Common myeloid progenitor, CD34-positive (primary cell): ENCODE data around the gene GPRIN2.

Experiments used
- CTCF ChIA-PET: fragments of 350-600 bp; sonication (Branson Sonifier 250); formaldehyde crosslinking; loops from one replicate; lab custom pipeline; 2021; ENCODE audit warnings: antibody characterized with exemption; lab: Charles Lee
- POLR2A ChIA-PET: fragments of 350-600 bp; sonication (Branson Sonifier 250); formaldehyde crosslinking; loops from one replicate; lab custom pipeline; 2021; ENCODE audit warnings: antibody characterized with exemption; lab: Charles Lee
- DNase-seq, 3 donors: peaks; one replicate each; pipeline versions ENCODE4 v3.0.0 to v3.0.0-alpha.2; 2013
- H3K27ac ChIP-seq, 2 experiments: 1 replicate in 1 of 2; 2 replicates in 1 of 2; pipeline ENCODE4 v1.7.0; 2013; ENCODE audit warnings: inconsistent platforms in 2 of 2, low read length in 2 of 2, mild to moderate bottlenecking in 2 of 2, low read depth in 1 of 2, moderate library complexity in 1 of 2; ENCODE audit not compliant: severe bottlenecking in 2 of 2, insufficient read depth in 1 of 2, poor library complexity in 1 of 2
- H3K27me3 ChIP-seq, 5 experiments: replicated peaks in 2 of 5; 1 replicate in 3 of 5; 2 replicates in 2 of 5; pipeline versions ENCODE4 v1.6.1 to v1.7.0; 2013; ENCODE audit warnings: low read length in 4 of 5, mild to moderate bottlenecking in 2 of 5, moderate library complexity in 2 of 5, inconsistent platforms in 1 of 5; ENCODE audit not compliant: insufficient read depth in 5 of 5, control insufficient read depth in 4 of 5
- H3K36me3 ChIP-seq, 4 experiments: 1 replicate in 2 of 4; 2 replicates in 2 of 4; pipeline versions ENCODE4 v1.6.1 to v1.7.0; 2013; ENCODE audit warnings: low read length in 3 of 4, control low read depth in 1 of 4, mild to moderate bottlenecking in 1 of 4; ENCODE audit not compliant: control insufficient read depth in 4 of 4, insufficient read depth in 4 of 4
- H3K4me1 ChIP-seq, 4 experiments: 1 replicate in 3 of 4; 2 replicates in 1 of 4; pipeline versions ENCODE4 v1.6.1 to v1.7.1; 2013; ENCODE audit warnings: low read length in 3 of 4, mild to moderate bottlenecking in 3 of 4, control low read depth in 1 of 4, inconsistent platforms in 1 of 4, moderate library complexity in 1 of 4; ENCODE audit not compliant: control insufficient read depth in 4 of 4, insufficient read depth in 4 of 4; ENCODE audit errors: control extremely low read depth in 1 of 4
- H3K4me3 ChIP-seq, 7 experiments: 1 replicate in 4 of 7; 2 replicates in 3 of 7; pipeline versions ENCODE4 v1.5.1 to v1.7.0; 2013; ENCODE audit warnings: mild to moderate bottlenecking in 7 of 7, low read length in 6 of 7, moderate library complexity in 6 of 7, inconsistent platforms in 2 of 7, low read depth in 2 of 7, control low read depth in 1 of 7; ENCODE audit not compliant: insufficient read depth in 4 of 7, control insufficient read depth in 1 of 7; ENCODE audit errors: extremely low read depth in 1 of 7
- H3K9me3 ChIP-seq, 5 experiments: 1 replicate in 4 of 5; 2 replicates in 1 of 5; pipeline versions ENCODE4 v1.6.1 to v1.7.1; 2013; ENCODE audit warnings: low read length in 4 of 5, mild to moderate bottlenecking in 2 of 5, inconsistent platforms in 1 of 5, low read depth in 1 of 5, moderate library complexity in 1 of 5; ENCODE audit not compliant: control insufficient read depth in 4 of 5, insufficient read depth in 2 of 5; ENCODE audit errors: control extremely low read depth in 1 of 5
- WGBS: methylation state at CpG from one replicate; pipeline ENCODE4 v1.1.5; 2013; ENCODE audit not compliant: insufficient coverage; 5-methylcytosine and 5-hydroxymethylcytosine counted together

The GPRIN2 gene

DNA sequence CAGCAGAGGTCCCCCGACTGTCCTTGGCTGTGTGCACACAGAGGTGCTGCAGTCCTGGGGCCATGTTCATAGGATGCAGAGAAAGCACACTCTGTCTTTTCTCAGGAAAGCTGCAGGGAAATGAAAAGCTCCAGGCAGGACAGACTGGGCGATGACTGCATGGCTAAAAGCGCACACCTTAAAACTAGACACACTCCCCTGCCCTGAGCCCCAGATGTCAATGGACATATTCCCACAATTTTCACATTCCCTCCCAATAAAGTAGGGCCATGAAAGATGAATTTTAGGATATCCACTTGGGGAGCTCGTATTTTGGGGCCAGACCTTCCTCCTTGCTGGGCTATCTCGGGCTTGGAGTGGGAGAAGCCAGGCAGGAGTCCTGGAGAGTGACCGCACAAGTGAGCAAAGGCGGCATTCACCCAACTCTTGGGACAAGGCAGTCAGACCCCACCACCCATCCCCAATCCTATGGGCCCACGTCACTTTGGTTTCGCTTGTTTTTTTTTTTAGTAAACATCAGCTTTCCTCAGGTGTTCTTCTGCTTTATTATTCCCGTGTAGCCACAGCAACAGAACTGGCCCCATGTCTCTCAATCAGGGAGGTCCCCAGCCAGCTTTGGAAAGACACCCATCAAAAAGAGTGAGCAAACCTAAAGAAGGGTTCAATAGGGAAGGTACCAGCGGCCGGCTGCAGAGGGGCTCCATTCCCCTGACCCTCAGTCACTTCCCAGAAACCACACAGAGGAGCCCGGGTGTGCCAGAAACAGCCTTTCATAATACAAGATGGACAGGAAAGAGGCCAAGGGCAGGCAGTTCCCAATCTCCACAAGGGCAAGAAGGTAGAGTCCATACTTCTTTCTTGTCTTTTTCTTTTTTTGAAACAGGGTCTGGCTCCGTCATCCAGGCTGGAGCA is 12.7 kb downstream of the GPRIN2 start:
- WGBS, result 93% methylated on average over 14 of the region's 14 CpGs
- no peak for DNase-seq
- H3K9me3 ChIP-seq, result peaks cover 0 to 4% (median 0%) of the 10 kb centered on the region in 5 experiments

GRCh38 chr10:46542567-46543465 is 13.6 kb downstream of the GPRIN2 start:
- Histone ChIP-seq H3K4me1 (peaks cover 0 to 9% (median 4%) of the 10 kb centered on the region in 4 experiments), H3K36me3 (no peaks in the 10 kb centered on the region), H3K27ac (no peak overlapping the region), H3K27me3 (peaks cover 0 to 33% (median 12%) of the 10 kb centered on the region in 5 experiments), H3K4me3 (no peak overlapping the region), H3K9me3 (peaks cover 0 to 4% (median 0%) of the 10 kb centered on the region in 5 experiments)
- CTCF ChIA-PET, result interaction anchor here (0.7 to 1.7 kb wide), 3 partner anchors 16 to 26 kb away, joined by 3 to 7 read pairs (median 6); no protein-coding TSS in a partner anchor
- 71% methylated on average over 7 of the region's 7 CpGs for WGBS
- POLR2A ChIA-PET, result interaction anchor here (0.6 to 1.0 kb wide), 2 partner anchors 10 to 1775 kb away, joined by 3 read pairs; no protein-coding TSS in a partner anchor
- DNase-seq, result no peak

More for the DNA sequence above, 12.7 kb downstream of the GPRIN2 start:
- peaks cover 0 to 26% (median 12%) of the 10 kb centered on the region in 5 experiments for H3K27me3 ChIP-seq
- ChIA-PET CTCF (interaction anchor here (0.9 to 3.4 kb wide), 8 partner anchors 10 to 512 kb away, joined by 3 to 17 read pairs (median 7); partner anchors contain the start of gene GPRIN2), POLR2A (interaction anchor here (1.0 kb wide), 1 partner anchor 9 kb away, joined by 3 read pairs; no protein-coding TSS in a partner anchor)
- H3K36me3 ChIP-seq, result no peaks in the 10 kb centered on the region
- no peak overlapping the region for H3K4me3 ChIP-seq
- no peak overlapping the region for H3K27ac ChIP-seq
- H3K4me1 ChIP-seq, result peaks cover 0 to 9% (median 4%) of the 10 kb centered on the region in 4 experiments

GRCh38 chr10:46541735-46542566 is 14.5 kb downstream of the GPRIN2 start:
- peaks cover 0 to 41% (median 18%) of the 10 kb centered on the region in 5 experiments for H3K27me3 ChIP-seq
- H3K36me3 ChIP-seq, result no peaks in the 10 kb centered on the region
- peaks cover 0 to 9% (median 4%) of the 10 kb centered on the region in 4 experiments for H3K4me1 ChIP-seq
- 74% methylated on average over 6 of the region's 7 CpGs for WGBS
- H3K27ac ChIP-seq, result no peak overlapping the region
- DNase-seq, result peak in 2 of 3 donors; percentile 44 to 55
- ChIA-PET CTCF (interaction anchor here (0.7 kb wide), 1 partner anchor 25 kb away, joined by 3 read pairs; no protein-coding TSS in a partner anchor), POLR2A (interaction anchor here (0.6 kb wide), 1 partner anchor 1775 kb away, joined by 3 read pairs; no protein-coding TSS in a partner anchor)
- H3K9me3 ChIP-seq, result peaks cover 0 to 4% (median 0%) of the 10 kb centered on the region in 5 experiments
- no peak overlapping the region for H3K4me3 ChIP-seq

GRCh38 chr10:46541017-46541661 is 15.3 kb downstream of the GPRIN2 start:
- H3K27ac ChIP-seq, result no peak overlapping the region
- peak; percentile 74 to 83 (median 81) for DNase-seq
- H3K36me3 ChIP-seq, result no peaks in the 10 kb centered on the region
- ChIA-PET POLR2A (interaction anchor here (1.3 kb wide), 1 partner anchor 15 kb away, joined by 3 read pairs; the partner anchor contains the start of gene GPRIN2), CTCF (interaction anchor here (0.9 to 1.7 kb wide), 5 partner anchors 10 to 312 kb away, joined by 3 to 7 read pairs (median 5); no protein-coding TSS in a partner anchor)
- peaks cover 0 to 4% (median 0%) of the 10 kb centered on the region in 5 experiments for H3K9me3 ChIP-seq
- WGBS, result 6% methylated on average over 29 of the region's 42 CpGs
- peak overlapping the region in 3 of 7 experiments; percentile 22 to 61 (median 28) for H3K4me3 ChIP-seq
- peaks cover 0 to 9% (median 4%) of the 10 kb centered on the region in 4 experiments for H3K4me1 ChIP-seq
- H3K27me3 ChIP-seq, result peaks cover 0 to 49% (median 22%) of the 10 kb centered on the region in 5 experiments

DNA sequence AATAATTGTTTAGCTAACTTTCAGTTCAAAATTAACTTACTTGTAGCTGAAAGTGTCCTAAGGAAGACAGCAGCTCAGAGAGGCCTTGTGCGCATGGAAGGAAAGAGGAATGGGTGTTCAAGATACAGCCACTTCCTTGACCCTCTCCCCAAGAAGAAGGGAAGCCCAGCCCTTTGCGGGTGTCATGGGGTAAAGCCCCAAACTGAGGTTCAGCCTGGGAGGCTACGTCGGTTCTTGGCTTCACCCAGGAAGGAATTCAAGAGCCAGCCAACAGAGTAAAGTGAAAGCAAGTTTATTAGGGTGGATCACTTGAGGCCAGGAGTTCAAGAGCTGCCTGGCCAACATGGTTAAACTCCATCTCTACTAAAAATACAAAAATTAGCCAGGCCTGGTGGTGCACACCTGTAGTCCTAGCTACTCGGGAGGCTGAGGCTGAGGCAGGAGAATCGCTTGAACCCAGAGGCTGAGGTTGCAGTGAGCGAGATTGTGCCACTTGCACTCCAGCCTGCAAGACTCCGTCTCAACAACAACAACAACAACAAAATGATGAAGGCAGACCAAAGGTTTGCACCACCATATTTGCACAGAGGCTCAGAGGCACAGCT is 15.9 kb downstream of the GPRIN2 start:
- Histone ChIP-seq H3K9me3 (peaks cover 0 to 4% (median 0%) of the 10 kb centered on the region in 5 experiments), H3K27me3 (peaks cover 0 to 52% (median 19%) of the 10 kb centered on the region in 5 experiments), H3K4me3 (peak overlapping the region in 3 of 7 experiments; percentile 22 to 61 (median 28)), H3K36me3 (no peaks in the 10 kb centered on the region), H3K27ac (no peak overlapping the region), H3K4me1 (peaks cover 0 to 9% (median 4%) of the 10 kb centered on the region in 4 experiments)
- no peak for DNase-seq
- 97% methylated on average over 7 of the region's 8 CpGs for WGBS
- ChIA-PET CTCF (interaction anchor here (0.9 to 1.7 kb wide), 5 partner anchors 9 to 312 kb away, joined by 3 to 7 read pairs (median 5); no protein-coding TSS in a partner anchor), POLR2A (interaction anchor here (1.3 kb wide), 1 partner anchor 16 kb away, joined by 3 read pairs; the partner anchor contains the start of gene GPRIN2)
